Suppressor macrophage treated with lipopolysaccharide for 1 hour (primary cell): ENCODE data around the gene CHD1.

Source experiments
- DNase-seq, 3 donors: peaks; one replicate each; pipeline ENCODE4 v3.0.0-alpha.2; 2020 to 2022

Gene CHD1

GRCh38 chr5:98804066-98804465, 124.7 kb downstream of the CHD1 start:
- DNase-seq: no peak
